ACC112 (cell line): Measurements from ENCODE around the gene RHEB.

ENCODE experiments used
- H2AFZ ChIP-seq: fragments of 200-600 bp; sonication (generic); one replicate; pipeline ENCODE4 v1.6.0; 2017; ENCODE audit warnings: antibody characterized with exemption, low read length; ENCODE audit not compliant: unreplicated experiment
- H3K27ac ChIP-seq: fragments of 200-600 bp; sonication (generic); 2 replicates; pipeline ENCODE4 v1.5.1; 2014; ENCODE audit warnings: low read depth, mild to moderate bottlenecking, antibody characterized with exemption, low read length, moderate library complexity
- H3K27me3 ChIP-seq: fragments of 200-600 bp; sonication (generic); 2 replicates; pipeline ENCODE4 v1.6.1; 2014; ENCODE audit warnings: mild to moderate bottlenecking, antibody characterized with exemption, low read length, moderate library complexity, mixed read lengths; ENCODE audit not compliant: insufficient read depth
- H3K36me3 ChIP-seq: fragments of 200-600 bp; sonication (generic); 2 replicates; pipeline ENCODE4 v1.6.1; 2016; ENCODE audit warnings: mild to moderate bottlenecking, antibody characterized with exemption, low read length, moderate library complexity, mixed read lengths; ENCODE audit not compliant: insufficient read depth
- H3K4me1 ChIP-seq: fragments of 200-600 bp; sonication (generic); one replicate; pipeline ENCODE4 v1.6.1; 2016; ENCODE audit warnings: low read length, mixed read lengths; ENCODE audit not compliant: insufficient read depth, unreplicated experiment, control insufficient read depth
- H3K4me3 ChIP-seq: fragments of 200-600 bp; sonication (generic); 2 replicates; pipeline ENCODE4 v1.5.1; 2014; ENCODE audit warnings: mild to moderate bottlenecking, low read depth, low read length
- H3K79me2 ChIP-seq: fragments of 200-600 bp; sonication (generic); one replicate; pipeline ENCODE4 v1.6.0; 2016; ENCODE audit warnings: low read length; ENCODE audit not compliant: control insufficient read depth, unreplicated experiment, insufficient read depth

The RHEB gene, protein sequence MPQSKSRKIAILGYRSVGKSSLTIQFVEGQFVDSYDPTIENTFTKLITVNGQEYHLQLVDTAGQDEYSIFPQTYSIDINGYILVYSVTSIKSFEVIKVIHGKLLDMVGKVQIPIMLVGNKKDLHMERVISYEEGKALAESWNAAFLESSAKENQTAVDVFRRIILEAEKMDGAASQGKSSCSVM

DNA sequence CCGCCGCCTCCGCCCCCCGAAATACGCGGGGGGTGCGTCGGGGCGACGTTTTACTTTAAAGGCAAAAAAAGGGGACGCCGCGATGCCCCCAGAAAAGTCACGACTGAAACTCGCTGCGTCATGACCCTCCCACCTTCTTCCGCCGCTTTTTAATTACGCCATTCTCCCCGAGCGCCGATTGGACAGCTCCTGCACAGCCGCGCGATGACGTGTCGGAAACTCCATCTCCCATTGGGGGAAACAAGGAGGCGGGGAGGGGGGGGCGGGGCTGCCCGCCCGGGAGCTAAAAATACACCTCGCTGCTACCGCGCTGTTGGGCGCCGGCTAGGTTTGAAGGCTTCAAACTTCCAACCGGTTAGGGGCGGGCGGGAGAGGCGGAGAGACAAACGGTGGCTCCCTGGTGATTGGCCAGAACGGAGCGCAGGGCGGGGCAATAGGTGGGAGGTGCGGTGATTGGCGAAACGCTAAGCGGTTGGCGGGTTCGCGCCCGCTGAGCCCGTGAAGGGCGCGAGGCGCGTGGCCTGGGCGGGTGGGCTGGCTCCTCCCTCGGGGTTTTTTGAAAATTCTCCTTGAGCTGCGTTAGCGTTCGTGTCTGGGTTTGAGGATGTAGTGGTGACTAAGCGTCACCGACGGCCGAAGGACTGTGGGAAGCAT is at the start of gene RHEB:
RHEB (minus strand) TSS at position 131 of the 654 bp plus-strand sequence. CDS start 384 bp downstream, outside the sequence.
- H3K27me3 ChIP-seq, result no peaks in the 10 kb centered on the region
- no peaks in the 10 kb centered on the region for H3K36me3 ChIP-seq
- peak within 1 kb of the TSS; percentile 83 for H3K4me3 ChIP-seq
- H3K4me1 ChIP-seq, result peaks cover 9% of the 10 kb centered on the region
- peak within 1 kb of the TSS; percentile 93 for H3K27ac ChIP-seq
- peaks cover 44% of the 10 kb centered on the region for H3K79me2 ChIP-seq
- H2AFZ ChIP-seq, result peak within 1 kb of the TSS; percentile 78

DNA sequence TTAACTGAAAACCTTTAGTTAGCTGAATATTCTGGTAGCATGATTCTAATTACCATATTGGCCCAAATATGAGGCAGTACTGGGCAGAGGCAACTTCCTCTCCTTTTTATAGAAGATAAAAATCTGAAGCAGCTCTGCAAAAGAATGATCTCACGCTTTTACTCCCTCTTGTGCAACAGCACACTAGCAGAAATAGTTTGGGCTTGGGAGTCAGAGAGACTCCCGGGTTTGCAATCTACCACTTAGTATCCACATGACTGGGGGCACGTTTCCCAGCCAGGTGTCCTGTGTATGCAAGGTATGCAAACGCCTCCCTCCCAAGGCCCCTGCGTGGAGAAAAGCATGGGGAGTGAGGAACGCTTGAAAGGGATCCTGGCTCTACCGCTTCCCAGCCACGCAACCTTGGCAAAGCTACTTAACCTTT is 47.2 kb upstream of the RHEB start:
- Histone ChIP-seq H3K4me1 (no peaks in the 10 kb centered on the region), H2AFZ (no peak overlapping the region), H3K36me3 (peaks cover 16% of the 10 kb centered on the region), H3K27me3 (no peaks in the 10 kb centered on the region), H3K4me3 (no peak overlapping the region), H3K79me2 (no peaks in the 10 kb centered on the region), H3K27ac (no peak overlapping the region)

DNA sequence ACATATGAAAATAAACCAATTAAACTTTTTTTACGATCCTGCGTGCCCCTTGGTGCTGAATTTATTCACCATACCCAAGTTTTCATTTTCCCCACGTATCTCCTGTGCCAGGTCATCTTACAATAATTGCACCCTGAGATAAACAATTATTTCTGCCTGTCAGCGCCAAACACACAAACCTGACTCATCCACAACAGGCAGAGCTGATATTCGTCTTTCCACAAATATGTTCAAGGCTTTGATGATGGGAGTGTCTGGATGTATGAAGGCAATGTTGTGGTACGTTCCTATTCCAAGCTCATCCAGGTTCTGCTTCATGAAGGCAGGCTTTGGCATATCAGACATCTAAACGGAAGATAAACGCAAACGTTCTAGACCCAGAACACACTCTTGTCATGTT is 45.8 kb upstream of the RHEB start:
- Histone ChIP-seq H3K4me1 (no peaks in the 10 kb centered on the region), H3K79me2 (no peaks in the 10 kb centered on the region), H3K27ac (no peak overlapping the region), H2AFZ (no peak overlapping the region), H3K4me3 (no peak overlapping the region), H3K36me3 (peaks cover 20% of the 10 kb centered on the region), H3K27me3 (no peaks in the 10 kb centered on the region)

DNA sequence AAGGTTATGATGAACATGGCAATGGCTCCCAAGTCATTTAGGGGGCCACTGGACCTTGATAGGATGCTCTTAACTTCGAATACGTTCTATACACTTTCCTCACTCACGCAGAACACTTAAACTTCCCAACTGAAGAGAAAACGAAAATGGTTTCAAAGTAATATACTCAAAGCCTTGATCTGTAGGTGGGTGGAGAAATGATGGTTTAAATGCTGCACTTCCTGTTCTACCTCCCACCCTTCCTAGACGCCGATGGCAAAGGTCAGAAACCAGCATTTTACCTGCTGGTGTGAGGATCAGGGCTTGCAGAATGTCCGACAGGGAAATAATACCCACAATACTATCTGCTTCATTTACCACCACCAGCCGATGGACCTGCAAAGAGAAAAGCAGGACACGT is 40.5 kb upstream of the RHEB start:
- H3K4me3 ChIP-seq, result no peak overlapping the region
- H3K36me3 ChIP-seq, result peaks cover 33% of the 10 kb centered on the region
- no peak overlapping the region for H2AFZ ChIP-seq
- H3K27ac ChIP-seq, result no peak overlapping the region
- H3K27me3 ChIP-seq, result no peaks in the 10 kb centered on the region
- no peaks in the 10 kb centered on the region for H3K4me1 ChIP-seq
- H3K79me2 ChIP-seq, result no peaks in the 10 kb centered on the region

DNA sequence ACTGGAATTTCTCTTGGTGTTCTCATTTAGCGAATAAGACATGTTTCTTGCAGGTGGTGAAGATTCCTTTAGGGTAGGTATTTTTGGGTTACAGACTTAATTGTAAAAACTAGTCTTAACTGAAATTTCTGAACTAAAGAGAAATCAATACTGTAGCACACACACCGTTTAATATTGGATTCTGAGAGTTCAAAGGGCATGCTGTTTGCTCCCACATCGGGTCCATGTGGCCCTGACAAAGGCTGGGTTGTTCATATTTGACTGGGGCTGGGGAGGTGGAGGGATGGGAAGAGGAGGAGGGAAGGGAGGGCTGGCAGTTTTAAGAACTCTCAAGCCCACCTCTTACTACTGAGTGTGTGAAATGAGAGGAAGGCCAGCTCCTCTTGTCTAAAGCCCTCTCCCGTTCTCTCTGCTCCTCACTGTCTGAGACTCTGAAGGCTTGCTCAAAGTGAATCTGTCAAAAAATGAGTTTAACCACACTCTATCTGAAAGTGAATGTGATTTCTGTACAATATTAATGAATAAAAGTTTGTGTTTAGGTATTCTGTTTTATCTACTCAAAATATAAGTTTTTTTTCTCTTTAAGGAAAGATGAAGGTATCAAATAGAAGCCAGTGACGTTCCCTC is 40.0 kb upstream of the RHEB start:
- H3K36me3 ChIP-seq, result peaks cover 33% of the 10 kb centered on the region
- no peak overlapping the region for H2AFZ ChIP-seq
- H3K4me3 ChIP-seq, result no peak overlapping the region

DNA sequence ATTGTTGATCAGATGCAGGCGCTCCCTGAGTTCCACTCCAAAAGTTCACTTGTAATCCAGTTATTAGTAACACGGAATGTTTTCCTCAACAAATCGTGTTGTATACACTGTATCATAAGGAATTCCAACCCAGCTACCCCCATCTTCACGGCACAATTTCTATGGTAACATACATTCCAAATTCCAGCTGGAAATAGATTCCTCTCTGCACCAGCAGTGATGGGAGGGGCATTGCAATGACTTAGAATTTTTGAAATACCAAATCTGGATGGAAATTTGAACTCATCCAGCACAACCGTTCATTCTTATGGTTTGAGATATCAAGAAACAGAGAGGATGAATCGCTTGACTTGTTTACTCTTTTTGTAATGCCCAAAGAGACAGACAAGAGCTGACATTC is 38.9 kb upstream of the RHEB start:
- Histone ChIP-seq H3K4me3 (no peak overlapping the region), H3K27me3 (no peaks in the 10 kb centered on the region), H2AFZ (no peak overlapping the region), H3K79me2 (no peaks in the 10 kb centered on the region), H3K36me3 (peaks cover 27% of the 10 kb centered on the region), H3K27ac (no peak overlapping the region), H3K4me1 (no peaks in the 10 kb centered on the region)

More for the DNA sequence above, 40.0 kb upstream of the RHEB start:
- Histone ChIP-seq H3K27ac (no peak overlapping the region), H3K79me2 (no peaks in the 10 kb centered on the region), H3K27me3 (no peaks in the 10 kb centered on the region), H3K4me1 (no peaks in the 10 kb centered on the region)

DNA sequence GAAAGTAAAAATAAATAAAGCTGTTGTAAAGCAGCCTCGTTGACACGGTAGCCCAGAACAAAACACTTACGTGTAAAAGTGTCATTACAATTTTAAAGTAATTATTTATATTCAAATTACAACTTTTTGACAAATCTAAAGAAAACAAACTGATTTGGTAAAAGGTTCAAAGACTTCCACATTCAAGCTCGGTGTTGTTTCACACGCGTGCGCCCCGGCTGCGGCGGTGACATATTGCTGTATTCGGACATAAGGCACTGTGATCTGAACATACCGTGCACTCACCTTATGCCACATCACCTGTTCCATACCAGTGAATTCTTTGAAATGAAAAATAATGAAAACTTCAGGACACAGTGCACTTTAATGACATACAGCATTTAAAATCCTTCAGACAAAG is 36.9 kb upstream of the RHEB start:
- H3K36me3 ChIP-seq, result peaks cover 22% of the 10 kb centered on the region
- H3K79me2 ChIP-seq, result no peaks in the 10 kb centered on the region
- H3K27me3 ChIP-seq, result no peaks in the 10 kb centered on the region
- no peak overlapping the region for H3K27ac ChIP-seq
- no peak overlapping the region for H2AFZ ChIP-seq
- H3K4me3 ChIP-seq, result no peak overlapping the region
- H3K4me1 ChIP-seq, result no peaks in the 10 kb centered on the region

DNA sequence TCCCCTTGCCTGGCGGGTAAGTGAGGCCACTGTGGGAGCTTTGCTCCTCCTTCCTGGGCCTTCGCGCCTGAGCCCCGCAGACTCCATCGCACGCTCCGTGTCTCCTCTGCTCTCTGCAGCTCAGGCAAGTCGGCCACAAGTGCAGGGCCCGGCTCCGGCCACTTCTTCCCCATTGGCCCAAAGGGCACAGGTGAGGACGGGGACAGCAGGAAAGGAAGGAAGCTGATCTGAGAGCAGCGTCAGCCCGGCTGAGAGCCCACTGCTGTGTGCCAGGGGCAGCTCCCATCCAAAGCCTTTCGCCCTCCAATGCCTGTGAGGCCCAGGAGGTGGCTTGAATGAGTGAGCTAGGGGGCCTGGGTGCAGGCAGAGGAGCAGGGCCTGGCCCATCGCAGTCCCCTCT is 33.7 kb upstream of the RHEB start:
- Histone ChIP-seq H3K27me3 (no peaks in the 10 kb centered on the region; the same call in 1 of the 2 replicates), H2AFZ (no peak overlapping the region), H3K79me2 (no peaks in the 10 kb centered on the region), H3K27ac (no peak overlapping the region), H3K36me3 (0 out of 2 replicates have a peak, but pooled peaks cover 2% of the 10 kb centered on the region), H3K4me1 (no peaks in the 10 kb centered on the region), H3K4me3 (no peak overlapping the region)

DNA sequence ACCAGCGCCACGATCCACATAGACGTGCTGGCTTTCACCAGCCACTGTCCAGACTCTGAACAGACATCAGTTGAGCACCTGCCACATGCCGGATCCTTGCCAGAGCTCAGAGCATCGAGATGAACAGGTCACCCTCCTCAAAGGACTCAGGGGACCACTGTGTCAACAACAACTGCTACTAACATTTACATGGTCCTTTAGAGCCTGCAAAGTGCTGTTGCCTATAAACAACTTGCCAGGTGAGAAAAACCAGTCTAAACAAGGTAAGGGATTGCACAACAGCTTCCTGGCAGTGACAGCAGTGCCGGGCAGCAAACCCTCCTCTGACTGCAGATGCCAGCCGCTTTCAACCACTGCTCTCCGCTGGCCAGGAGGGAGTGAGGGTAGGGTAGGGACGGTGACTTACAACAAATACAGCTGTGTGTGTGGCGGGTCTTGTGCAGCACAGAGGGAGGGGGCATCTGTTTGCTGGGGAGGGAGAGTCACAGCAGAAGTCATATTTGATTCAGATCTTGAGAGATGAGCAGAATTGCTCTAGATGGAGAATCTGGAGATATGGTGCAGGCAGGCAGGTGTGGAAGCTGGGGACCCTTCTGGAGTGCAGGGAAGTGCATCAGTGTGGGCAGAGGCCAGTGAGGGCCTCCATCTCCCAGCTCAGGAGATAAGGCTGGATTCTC is 32.8 kb upstream of the RHEB start:
- Histone ChIP-seq H3K27me3 (no peaks in the 10 kb centered on the region; the same call in 1 of the 2 replicates), H3K4me1 (no peaks in the 10 kb centered on the region), H3K36me3 (0 out of 2 replicates have a peak, but pooled peaks cover 2% of the 10 kb centered on the region), H3K27ac (no peak overlapping the region), H3K4me3 (no peak overlapping the region), H3K79me2 (no peaks in the 10 kb centered on the region), H2AFZ (no peak overlapping the region)

DNA sequence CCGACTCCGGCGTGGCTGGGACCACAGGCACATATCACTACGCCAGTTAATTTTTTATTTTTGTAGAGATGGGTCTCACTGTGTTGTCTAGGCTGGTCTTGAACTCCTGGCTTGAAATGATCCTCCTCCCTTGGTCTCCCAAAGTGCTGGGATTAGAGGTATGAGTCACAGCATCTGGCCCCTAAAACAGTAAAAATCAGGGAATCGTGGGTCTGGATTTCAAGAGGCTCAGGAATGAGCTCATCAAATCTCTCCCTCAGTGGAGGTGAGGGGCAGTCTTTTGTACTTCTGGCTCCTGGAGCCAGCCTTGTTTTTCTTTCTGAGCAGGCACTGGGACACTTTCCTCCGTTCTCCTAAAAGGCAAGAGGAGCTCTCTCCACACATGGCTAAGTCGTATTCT is 32.1 kb upstream of the RHEB start:
- 0 out of 2 replicates have a peak, but pooled peaks cover 2% of the 10 kb centered on the region for H3K36me3 ChIP-seq
- H3K4me3 ChIP-seq, result no peak overlapping the region
- H3K4me1 ChIP-seq, result no peaks in the 10 kb centered on the region
- no peak overlapping the region for H2AFZ ChIP-seq
- H3K79me2 ChIP-seq, result no peaks in the 10 kb centered on the region
- H3K27ac ChIP-seq, result no peak overlapping the region
- peaks cover under 1% of the 10 kb centered on the region; the same call in 1 of the 2 replicates for H3K27me3 ChIP-seq
